ENCODE data around the gene DCDC2. TPM values are rescaled to one million over a fixed set of nuclear protein-coding genes. Genes with fewer than 3 reads are reported as not detected.
"Not testable (repeated sequence)": the region's sequence is repeated elsewhere in the genome, so short reads cannot be mapped to it uniquely, and the experiment has no call there.

Gene DCDC2
- total RNA-seq, 1 donor from 2014 or later, result 4.5 TPM

DNA sequence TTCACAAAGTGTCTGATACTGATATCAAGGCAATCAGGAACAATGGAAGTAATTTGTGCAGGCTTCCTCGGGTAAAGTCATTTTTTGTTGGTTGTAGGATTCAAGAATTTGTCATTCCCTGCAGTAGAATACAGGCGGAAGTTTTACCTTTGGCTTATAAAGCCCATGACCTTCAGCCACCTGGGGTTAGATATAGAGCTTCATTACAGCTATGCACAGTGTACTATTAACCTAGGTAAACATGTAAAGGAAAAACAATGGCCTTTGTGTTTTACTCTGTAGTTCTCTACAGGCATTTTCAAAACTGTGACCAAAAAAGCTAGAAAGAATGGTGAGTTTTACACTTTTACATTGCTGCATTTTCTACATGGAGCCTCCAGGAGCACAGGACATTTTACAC, 116.9 kb downstream of the DCDC2 start:
- no peak overlapping the region for H3K4me2 ChIP-seq (ENCODE audit: low read length)
- peaks cover 4% of the 10 kb centered on the region for H3K9me3 Mint-ChIP-seq (ENCODE audit: unreplicated experiment)
- H3K4me3 Mint-ChIP-seq (ENCODE audit: unreplicated experiment), result no peak overlapping the region
- no peak overlapping the region for H3K27ac ChIP-seq (ENCODE audit: low read depth, low read length)
- no peak overlapping the region for H2AFZ ChIP-seq (ENCODE audit: low read depth, low read length)
- H3K4me1 ChIP-seq (ENCODE audit: insufficient read depth, low read length), result no peaks in the 10 kb centered on the region
- FAIRE-seq (no peak), DNase-seq (ENCODE audit: low read depth) (no peak)
- no peaks in the 10 kb centered on the region for H3K36me3 ChIP-seq (ENCODE audit: insufficient read depth, low read length)
- no peaks in the 10 kb centered on the region for H3K9me3 ChIP-seq (ENCODE audit: insufficient read depth, low read depth, low read length)
- H3K27ac Mint-ChIP-seq (ENCODE audit: unreplicated experiment), result no peak overlapping the region
- peaks cover 3% of the 10 kb centered on the region for H3K36me3 Mint-ChIP-seq (ENCODE audit: low read depth, unreplicated experiment)
- TF ChIP-seq EZH2 (IDR thresholded peaks at IDR 0.05; ENCODE audit: insufficient read depth, low read length), result no peak
- TF ChIP-seq, protein P1, sequence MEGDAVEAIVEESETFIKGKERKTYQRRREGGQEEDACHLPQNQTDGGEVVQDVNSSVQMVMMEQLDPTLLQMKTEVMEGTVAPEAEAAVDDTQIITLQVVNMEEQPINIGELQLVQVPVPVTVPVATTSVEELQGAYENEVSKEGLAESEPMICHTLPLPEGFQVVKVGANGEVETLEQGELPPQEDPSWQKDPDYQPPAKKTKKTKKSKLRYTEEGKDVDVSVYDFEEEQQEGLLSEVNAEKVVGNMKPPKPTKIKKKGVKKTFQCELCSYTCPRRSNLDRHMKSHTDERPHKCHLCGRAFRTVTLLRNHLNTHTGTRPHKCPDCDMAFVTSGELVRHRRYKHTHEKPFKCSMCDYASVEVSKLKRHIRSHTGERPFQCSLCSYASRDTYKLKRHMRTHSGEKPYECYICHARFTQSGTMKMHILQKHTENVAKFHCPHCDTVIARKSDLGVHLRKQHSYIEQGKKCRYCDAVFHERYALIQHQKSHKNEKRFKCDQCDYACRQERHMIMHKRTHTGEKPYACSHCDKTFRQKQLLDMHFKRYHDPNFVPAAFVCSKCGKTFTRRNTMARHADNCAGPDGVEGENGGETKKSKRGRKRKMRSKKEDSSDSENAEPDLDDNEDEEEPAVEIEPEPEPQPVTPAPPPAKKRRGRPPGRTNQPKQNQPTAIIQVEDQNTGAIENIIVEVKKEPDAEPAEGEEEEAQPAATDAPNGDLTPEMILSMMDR (IDR thresholded peaks at IDR 0.05; ENCODE audit: insufficient read depth, low read depth, low read length), result no peak
- no peak overlapping the region for H3K9ac ChIP-seq (ENCODE audit: low read length)
- no peaks in the 10 kb centered on the region for H3K27me3 ChIP-seq (ENCODE audit: insufficient read depth, low read length)
- no peak overlapping the region for H3K4me3 ChIP-seq (ENCODE audit: insufficient read depth, low read depth, low read length)
- no peaks in the 10 kb centered on the region for H4K20me1 ChIP-seq (ENCODE audit: insufficient read depth, low read length)
- peaks cover 7% of the 10 kb centered on the region for H3K4me1 Mint-ChIP-seq (ENCODE audit: low read depth, unreplicated experiment)
- no peaks in the 10 kb centered on the region for H3K79me2 ChIP-seq (ENCODE audit: insufficient read depth, low read length)
- no peaks in the 10 kb centered on the region for H3K27me3 Mint-ChIP-seq (ENCODE audit: low read depth, unreplicated experiment)

DNA sequence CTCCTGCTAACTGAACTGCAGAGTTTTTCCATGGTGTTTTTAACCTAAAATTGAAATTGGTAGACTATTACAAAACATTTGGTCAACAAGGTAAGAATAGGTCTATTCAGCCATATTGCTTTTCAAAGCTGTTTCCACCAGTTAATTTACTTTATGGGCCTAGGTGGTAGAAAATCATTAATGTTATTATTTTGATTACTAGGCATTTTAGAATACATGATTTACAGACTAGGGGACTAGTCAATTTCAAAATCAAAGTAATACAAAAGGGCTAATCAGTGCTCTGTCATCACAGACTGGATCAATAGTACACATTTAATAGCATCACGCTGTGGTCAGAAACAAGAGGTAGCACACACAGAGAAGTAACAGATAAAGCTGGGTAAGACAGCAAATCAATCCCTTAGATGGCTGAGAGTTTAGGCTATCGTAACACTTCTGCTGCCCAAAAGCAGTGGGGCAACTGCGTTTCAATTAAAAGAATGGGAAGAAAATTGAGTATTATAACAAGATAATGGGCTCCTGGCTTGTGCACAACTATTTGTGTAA, 117.4 kb downstream of the DCDC2 start:
- Histone ChIP-seq H3K27ac (ENCODE audit: low read depth, low read length) (no peak overlapping the region), H3K36me3 (ENCODE audit: insufficient read depth, low read length) (no peaks in the 10 kb centered on the region), H3K4me1 (ENCODE audit: insufficient read depth, low read length) (no peaks in the 10 kb centered on the region), H3K4me3 (ENCODE audit: insufficient read depth, low read depth, low read length) (no peak overlapping the region), H3K79me2 (ENCODE audit: insufficient read depth, low read length) (no peaks in the 10 kb centered on the region), H4K20me1 (ENCODE audit: insufficient read depth, low read length) (no peaks in the 10 kb centered on the region), H3K4me2 (ENCODE audit: low read length) (no peak overlapping the region), H3K27me3 (ENCODE audit: insufficient read depth, low read length) (no peaks in the 10 kb centered on the region), H3K9me3 (ENCODE audit: insufficient read depth, low read depth, low read length) (no peaks in the 10 kb centered on the region), H3K9ac (ENCODE audit: low read length) (no peak overlapping the region), H2AFZ (ENCODE audit: low read depth, low read length) (no peak overlapping the region)
- FAIRE-seq (no peak), DNase-seq (ENCODE audit: low read depth) (no peak)
- TF ChIP-seq, protein P1 (IDR thresholded peaks at IDR 0.05; ENCODE audit: insufficient read depth, low read depth, low read length), result no peak
- TF ChIP-seq EZH2 (IDR thresholded peaks at IDR 0.05; ENCODE audit: insufficient read depth, low read length), result no peak
- H3K27ac Mint-ChIP-seq (ENCODE audit: unreplicated experiment), result no peak overlapping the region
- peaks cover 4% of the 10 kb centered on the region for H3K9me3 Mint-ChIP-seq (ENCODE audit: unreplicated experiment)
- H3K4me1 Mint-ChIP-seq (ENCODE audit: low read depth, unreplicated experiment), result peaks cover 7% of the 10 kb centered on the region
- peaks cover 3% of the 10 kb centered on the region for H3K36me3 Mint-ChIP-seq (ENCODE audit: low read depth, unreplicated experiment)
- H3K27me3 Mint-ChIP-seq (ENCODE audit: low read depth, unreplicated experiment), result no peaks in the 10 kb centered on the region
- no peak overlapping the region for H3K4me3 Mint-ChIP-seq (ENCODE audit: unreplicated experiment)

DNA sequence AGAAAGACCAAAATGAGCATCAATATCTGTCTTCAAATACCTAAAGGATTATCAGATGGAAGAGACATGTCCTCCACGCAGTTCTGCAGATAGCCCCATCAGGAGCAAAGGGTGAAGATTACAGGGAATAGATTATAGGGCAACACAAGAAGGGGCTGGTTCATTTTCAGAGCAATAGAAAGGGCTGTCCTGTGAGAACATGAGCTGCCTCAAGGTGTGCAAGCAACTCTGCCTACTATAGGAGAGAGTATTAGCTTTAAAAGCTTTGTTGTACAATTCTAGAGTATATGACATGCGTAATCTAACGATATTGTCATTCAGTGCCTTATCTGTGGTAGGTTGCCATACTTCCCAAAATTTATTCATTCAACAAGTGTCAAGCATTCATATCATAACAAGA, 119.2 kb downstream of the DCDC2 start:
- Histone ChIP-seq H3K9ac (ENCODE audit: low read length) (no peak overlapping the region), H3K9me3 (ENCODE audit: insufficient read depth, low read depth, low read length) (no peaks in the 10 kb centered on the region), H4K20me1 (ENCODE audit: insufficient read depth, low read length) (no peaks in the 10 kb centered on the region), H3K79me2 (ENCODE audit: insufficient read depth, low read length) (no peaks in the 10 kb centered on the region), H3K4me3 (ENCODE audit: insufficient read depth, low read depth, low read length) (no peak overlapping the region), H3K27ac (ENCODE audit: low read depth, low read length) (no peak overlapping the region), H3K4me2 (ENCODE audit: low read length) (no peak overlapping the region), H3K4me1 (ENCODE audit: insufficient read depth, low read length) (no peaks in the 10 kb centered on the region), H3K36me3 (ENCODE audit: insufficient read depth, low read length) (no peaks in the 10 kb centered on the region), H2AFZ (ENCODE audit: low read depth, low read length) (no peak overlapping the region), H3K27me3 (ENCODE audit: insufficient read depth, low read length) (no peaks in the 10 kb centered on the region)
- H3K4me3 Mint-ChIP-seq (ENCODE audit: unreplicated experiment), result no peak overlapping the region
- peaks cover 4% of the 10 kb centered on the region for H3K9me3 Mint-ChIP-seq (ENCODE audit: unreplicated experiment)
- no peak for TF ChIP-seq EZH2 (IDR thresholded peaks at IDR 0.05; ENCODE audit: insufficient read depth, low read length)
- TF ChIP-seq, protein P1 (IDR thresholded peaks at IDR 0.05; ENCODE audit: insufficient read depth, low read depth, low read length), result no peak
- DNase-seq (ENCODE audit: low read depth) (no peak), FAIRE-seq (no peak)
- H3K27me3 Mint-ChIP-seq (ENCODE audit: low read depth, unreplicated experiment), result no peaks in the 10 kb centered on the region
- H3K27ac Mint-ChIP-seq (ENCODE audit: unreplicated experiment), result no peak overlapping the region
- H3K36me3 Mint-ChIP-seq (ENCODE audit: low read depth, unreplicated experiment), result peaks cover 3% of the 10 kb centered on the region
- H3K4me1 Mint-ChIP-seq (ENCODE audit: low read depth, unreplicated experiment), result peaks cover 4% of the 10 kb centered on the region

DNA sequence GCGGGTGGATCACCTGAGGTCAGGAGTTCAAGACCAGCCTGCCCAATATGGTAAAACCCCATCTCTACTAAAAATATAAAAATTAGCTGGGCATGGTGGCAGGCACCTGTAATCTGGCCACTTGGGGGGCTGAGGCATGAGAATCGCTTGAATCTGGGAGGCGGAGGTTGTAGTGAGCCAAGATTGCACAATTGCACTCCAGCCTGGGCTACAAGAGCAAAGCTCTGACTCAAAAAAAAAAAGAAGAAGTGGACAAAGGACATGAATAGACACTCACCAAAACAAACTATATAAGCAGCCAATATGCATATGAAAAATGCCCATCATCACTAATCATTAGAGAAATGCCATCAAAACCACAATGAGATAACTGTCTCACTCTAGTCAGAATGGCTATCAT, 121.1 kb downstream of the DCDC2 start:
- H3K27ac Mint-ChIP-seq (ENCODE audit: unreplicated experiment); H2AFZ ChIP-seq (ENCODE audit: low read depth, low read length); H3K79me2 ChIP-seq (ENCODE audit: insufficient read depth, low read length); H3K4me3 ChIP-seq (ENCODE audit: insufficient read depth, low read depth, low read length); H3K36me3 Mint-ChIP-seq (ENCODE audit: low read depth, unreplicated experiment); H3K4me1 Mint-ChIP-seq (ENCODE audit: low read depth, unreplicated experiment); H3K4me3 Mint-ChIP-seq (ENCODE audit: unreplicated experiment); H3K9me3 Mint-ChIP-seq (ENCODE audit: unreplicated experiment); H4K20me1 ChIP-seq (ENCODE audit: insufficient read depth, low read length); H3K27ac ChIP-seq (ENCODE audit: low read depth, low read length); DNase-seq (ENCODE audit: low read depth); H3K4me2 ChIP-seq (ENCODE audit: low read length); H3K4me1 ChIP-seq (ENCODE audit: insufficient read depth, low read length); H3K9me3 ChIP-seq (ENCODE audit: insufficient read depth, low read depth, low read length); H3K9ac ChIP-seq (ENCODE audit: low read length); H3K27me3 ChIP-seq (ENCODE audit: insufficient read depth, low read length); H3K27me3 Mint-ChIP-seq (ENCODE audit: low read depth, unreplicated experiment); FAIRE-seq; H3K36me3 ChIP-seq (ENCODE audit: insufficient read depth, low read length): not testable (repeated sequence)
